K562 (cell line): Measurements from ENCODE around the gene LDB2. TPM values are rescaled to one million over a fixed set of nuclear protein-coding genes. Genes with fewer than 3 reads are reported as not detected.

Source experiments
- ATAC-seq: fragments of 200-7000 bp; cut with Tn5 transposase; 3 replicates; pipeline ENCODE4 v1.9.1; 2020; ENCODE audit warnings: moderate library complexity
- BruUV-seq: library from RNA; stranded (reverse); fragments of 400-500 nt; replicated peaks from 2 replicates; lab custom pipeline; 2021; lab: Mats Ljungman, UMichigan
- CTCF ChIA-PET: fragments of 300-600 bp; formaldehyde crosslinking; extraction: SDS; loops from one replicate; lab custom pipeline; 2021; ENCODE audit warnings: low intra/inter-chr PET ratio; lab: Yijun Ruan, JAX
- POLR2A ChIA-PET: fragments of 300-600, 350-650 bp; sonication (Branson Sonifier 250); formaldehyde crosslinking; extraction: SDS; loops from one replicate; lab custom pipeline; 2021; ENCODE audit warnings: antibody characterized with exemption, inconsistent platforms; lab: Yijun Ruan, JAX
- DNase-seq, 4 experiments: peaks; one replicate each; pipeline versions ENCODE4 v3.0.0 to v3.0.0-alpha.2; 2011 to 2018; ENCODE audit warnings: low spot score in 3 of 4, mixed read lengths in 3 of 4; ENCODE audit errors: extremely low read depth in 1 of 4
- FAIRE-seq: peaks from 2 replicates; lab custom pipeline; 2011; peaks lifted over from hg19 to GRCh38; lab: Jason Lieb, UNC
- H2AFZ ChIP-seq: 2 replicates; pipeline ENCODE4 v1.6.0; 2011; ENCODE audit warnings: low read depth, low read length, control low read depth, inconsistent platforms
- H3K27ac ChIP-seq: fragments of 200-600 bp; 3 replicates; pipeline ENCODE4 v1.8.0; 2011; ENCODE audit warnings: low read depth, mild to moderate bottlenecking, control low read depth, inconsistent platforms, low read length, moderate library complexity, mixed read lengths; ENCODE audit errors: extremely low read depth
- H3K27me3 ChIP-seq, 2 experiments: fragments of 300-600 bp in 1 of 2; 2 replicates in 1 of 2; 3 replicates in 1 of 2; pipeline versions ENCODE4 v1.6.0 to v1.8.0; 2011; ENCODE audit warnings: inconsistent platforms in 2 of 2, low read length in 2 of 2, mild to moderate bottlenecking in 1 of 2, mixed read lengths in 1 of 2, moderate library complexity in 1 of 2; ENCODE audit not compliant: control insufficient read depth in 2 of 2, insufficient read depth in 2 of 2
- H3K36me3 ChIP-seq: fragments of 300-600 bp; 3 replicates; pipeline ENCODE4 v1.8.0; 2011; ENCODE audit warnings: mild to moderate bottlenecking, low read length, inconsistent platforms; ENCODE audit not compliant: control insufficient read depth, insufficient read depth
- H3K4me1 ChIP-seq, 2 experiments: fragments of 200-600 bp in 1 of 2; replicated peaks in 1 of 2; 2 replicates in 1 of 2; 3 replicates in 1 of 2; pipeline versions ENCODE4 v1.5.1 to v1.8.0; 2011; ENCODE audit warnings: inconsistent platforms in 2 of 2, low read length in 2 of 2, mild to moderate bottlenecking in 1 of 2, mixed read lengths in 1 of 2, moderate library complexity in 1 of 2; ENCODE audit not compliant: control insufficient read depth in 2 of 2, insufficient read depth in 2 of 2
- H3K4me2 ChIP-seq: 2 replicates; pipeline ENCODE4 v1.6.1; 2011; ENCODE audit warnings: low read length, control low read depth, inconsistent platforms, mixed read lengths; ENCODE audit not compliant: insufficient read depth
- H3K4me3 ChIP-seq: fragments of 200-600 bp; sonication (generic), shearing (Covaris generic); 2 replicates; pipeline ENCODE4 v1.5.1; 2016; ENCODE audit warnings: control low read depth, inconsistent platforms
- H3K79me2 ChIP-seq: fragments of 200-600 bp; 3 replicates; pipeline ENCODE4 v1.8.0; 2011; ENCODE audit warnings: low read length, inconsistent platforms; ENCODE audit not compliant: control insufficient read depth, insufficient read depth
- H3K9ac ChIP-seq, 2 experiments: 2 replicates each; pipeline versions ENCODE4 v1.6.0 to v1.6.1; 2011; ENCODE audit warnings: low read depth in 2 of 2, low read length in 2 of 2, control low read depth in 1 of 2, inconsistent platforms in 1 of 2, mild to moderate bottlenecking in 1 of 2, mixed read lengths in 1 of 2; ENCODE audit not compliant: insufficient read depth in 1 of 2
- H3K9me1 ChIP-seq: one replicate; pipeline ENCODE4 v1.6.0; 2011; ENCODE audit warnings: inconsistent platforms, mild to moderate bottlenecking, low read length, moderate library complexity; ENCODE audit not compliant: control insufficient read depth, insufficient read depth
- H3K9me3 ChIP-seq: replicated peaks from 2 replicates; pipeline ENCODE4 v1.5.1; 2011; ENCODE audit warnings: low read depth, low read length, inconsistent platforms; ENCODE audit not compliant: control insufficient read depth, insufficient read depth
- H4K20me1 ChIP-seq: replicated peaks from 2 replicates; pipeline ENCODE4 v1.6.1; 2011; ENCODE audit warnings: low read length, inconsistent platforms, mixed read lengths; ENCODE audit not compliant: control insufficient read depth, insufficient read depth
- BDP1 ChIP-seq: IDR thresholded peaks from 3 replicates; pipeline ENCODE4 v1.6.1; 2011; ENCODE audit not compliant: insufficient read length, insufficient read depth
- HDAC2 ChIP-seq: fragments of 450-650 bp; IDR thresholded peaks from 2 replicates; pipeline ENCODE4 v1.6.1; 2016; ENCODE audit warnings: mild to moderate bottlenecking
- L3MBTL2 ChIP-seq: fragments of 450-650 bp; IDR thresholded peaks from 2 replicates; pipeline ENCODE4 v1.6.1; 2016; ENCODE audit warnings: mild to moderate bottlenecking, moderate library complexity
- MCM7 ChIP-seq, 2 experiments: fragments of 450-650 bp; IDR thresholded peaks; 2 replicates each; pipeline ENCODE4 v1.6.1; 2016 to 2018
- POLR2AphosphoS2 ChIP-seq: IDR thresholded peaks from 2 replicates; pipeline ENCODE4 v1.6.1; 2012; ENCODE audit warnings: low read length, improper control_type of control experiment
- RBM22 ChIP-seq: fragments of 200-400 bp; formaldehyde crosslinking; IDR thresholded peaks from 2 replicates; pipeline ENCODE4 v1.6.1; 2018; ENCODE audit warnings: low read length, low read depth; ENCODE audit not compliant: poor library complexity, severe bottlenecking
- SRF ChIP-seq, 2 experiments: fragments of 250-450, 450-650 bp in 1 of 2; sonication (Bioruptor Pico) in 1 of 2; sonication (generic) in 1 of 2; formaldehyde crosslinking; IDR thresholded peaks; 2 replicates each; pipeline versions ENCODE4 v1.5.0 to v1.5.1; 2020 to 2022; ENCODE audit warnings: mild to moderate bottlenecking in 1 of 2, missing genetic modification reagents in 1 of 2
- TBP ChIP-seq: optimal IDR thresholded peaks from 2 replicates; pipeline ENCODE3; 2011; ENCODE audit warnings: low read depth, low read length, improper control_type of control experiment
- ZNF146 ChIP-seq: IDR thresholded peaks from one replicate; pipeline ENCODE4 v1.6.1; 2018; ENCODE audit warnings: missing compliant biosample characterization; ENCODE audit not compliant: unreplicated experiment
- ZNF175 ChIP-seq: fragments of 200-800 bp; sonication (Bioruptor generic); IDR thresholded peaks from 2 replicates; pipeline ENCODE4 v1.6.1; 2016; ENCODE audit warnings: low read depth, mild to moderate bottlenecking, missing genetic modification characterization, missing compliant biosample characterization
- ZNF717 ChIP-seq: fragments of 250-450 bp; sonication (Bioruptor Pico); IDR thresholded peaks from 2 replicates; pipeline ENCODE4 v1.5.0; 2021
- ZNF830 ChIP-seq: fragments of 250-450 bp; sonication (Bioruptor Pico); IDR thresholded peaks from 2 replicates; pipeline ENCODE4 v1.5.0; 2021; ENCODE audit warnings: mild to moderate bottlenecking
- WGBS: fragments of 100-300 bp; shearing (Covaris generic); methylation state at CpG from one replicate; pipeline ENCODE4 v1.1.6; 2016; ENCODE audit warnings: low coverage, mixed read lengths; ENCODE audit not compliant: insufficient coverage; ENCODE audit errors: missing lambda C conversion rate; 5-methylcytosine and 5-hydroxymethylcytosine counted together
- in situ Hi-C: fragments of 300-500 bp; cut with MboI; formaldehyde crosslinking; loops from 4 replicates; pipeline ENCODE4 v1.15.0; 2018; ENCODE audit warnings: inconsistent platforms, mixed read lengths
- intact Hi-C: fragments of 100-400 bp; cut with micrococcal nuclease; formaldehyde crosslinking; loops from 2 replicates; pipeline ENCODE4 v1.14.2; 2022
- polyA plus RNA-seq, 8 experiments: library from polyadenylated mRNA; depleted of rRNA in 4 of 8; stranded (reverse) in 5 of 8; unstranded in 3 of 8; fragments of >200 nt; fragmentation: Nextera tagmentation in 2 of 8; fragmentation: Illumina TruSeq in 1 of 8; extraction: Ambion mirVana in 2 of 8; extraction: Trizol in 1 of 8; gene quantifications; 2 replicates each; pipeline versions ENCODE4 v1.2.1 to v1.2.3, GENCODE V29; 2011 to 2014; ENCODE audit warnings: inconsistent platforms in 1 of 8, missing spikeins in 1 of 8
- total RNA-seq, 7 experiments: library from RNA; depleted of rRNA in 6 of 7; stranded (reverse); fragments of >200 nt in 6 of 7; fragmentation: Illumina TruSeq in 2 of 7; extraction: Trizol in 2 of 7; gene quantifications; 2 replicates each; pipeline versions ENCODE4 v1.2.1 to v1.2.3, GENCODE V29; 2011 to 2021; ENCODE audit warnings: low replicate concordance in 1 of 7
- TF ChIP-seq, protein P1 (sequence below): IDR thresholded peaks from 3 replicates; pipeline ENCODE4 v1.6.1; 2011; ENCODE audit warnings: borderline replicate concordance, mild to moderate bottlenecking, moderate library complexity; ENCODE audit not compliant: insufficient read length; ENCODE audit errors: extremely low read depth

LDB2 gene
- total and polyA plus RNA-seq, 9 of the 15 experiments (the other 6 are each of a cell fraction or from before 2014, with no cell fraction given) = 0.10 to 0.20 TPM; not detected in 7

DNA sequence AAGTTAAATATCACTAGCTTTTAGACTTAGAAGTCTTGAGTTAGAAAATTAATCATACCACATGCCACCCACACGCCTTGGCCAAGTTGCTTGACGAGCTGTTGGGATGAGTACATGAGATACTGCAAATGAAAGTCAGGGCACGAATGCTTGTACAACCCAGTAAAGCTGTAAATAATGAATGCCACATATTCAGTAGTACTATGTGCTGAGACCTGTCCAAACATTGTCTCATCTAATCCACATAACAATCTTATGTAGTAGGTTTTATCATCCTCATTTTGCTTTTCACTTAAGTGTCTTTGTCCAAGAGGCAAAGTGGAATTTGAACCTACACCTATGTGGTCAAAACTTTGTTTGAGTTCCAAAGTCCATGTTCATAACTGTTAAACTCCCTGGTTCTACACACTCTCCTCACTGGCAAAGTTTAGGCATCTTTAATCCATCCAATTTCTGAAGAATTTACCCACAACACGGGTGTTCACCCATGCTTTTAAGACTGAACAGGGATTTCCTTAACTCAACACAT is 74.1 kb downstream of the LDB2 start:
- intact Hi-C loops = no loop called here
- no TSS peak for BruUV-seq
- H3K27ac ChIP-seq = no peak overlapping the region
- no peak for DNase-seq
- no peaks in the 10 kb centered on the region; the same call in 1 of the 2 replicates for H4K20me1 ChIP-seq
- no peak overlapping the region for H3K4me3 ChIP-seq
- no peaks in the 10 kb centered on the region for H3K27me3 ChIP-seq
- 0% methylated on average over 4 of the region's 4 CpGs for WGBS
- CTCF ChIA-PET = no interaction called here
- in situ Hi-C loops = no loop called here
- H3K4me1 ChIP-seq = no peaks in the 10 kb centered on the region; a peak in 1 of 5 replicates
- POLR2A ChIA-PET = interaction anchor here (0.6 kb wide), 1 partner anchor 42 kb away, joined by 3 read pairs; no protein-coding TSS in a partner anchor
- H3K9me3 ChIP-seq = no peaks in the 10 kb centered on the region
- ATAC-seq = no peak
- H3K36me3 ChIP-seq = no peaks in the 10 kb centered on the region
- no peak overlapping the region for H3K9ac ChIP-seq
- TF ChIP-seq POLR2AphosphoS2 (no peak), MCM7 (IDR thresholded peaks at IDR 0.05) (no peak), ZNF146 (no peak), BDP1 (no peak), TBP (no peak), ZNF830 (CRISPR knock-in tag) (no peak), L3MBTL2 (no peak), SRF (CRISPR knock-in tag; IDR thresholded peaks at IDR 0.05) (no peak), HDAC2 (no peak), RBM22 (no peak), ZNF175 (no peak), ZNF717 (CRISPR knock-in tag) (no peak)
- TF ChIP-seq, protein P1, sequence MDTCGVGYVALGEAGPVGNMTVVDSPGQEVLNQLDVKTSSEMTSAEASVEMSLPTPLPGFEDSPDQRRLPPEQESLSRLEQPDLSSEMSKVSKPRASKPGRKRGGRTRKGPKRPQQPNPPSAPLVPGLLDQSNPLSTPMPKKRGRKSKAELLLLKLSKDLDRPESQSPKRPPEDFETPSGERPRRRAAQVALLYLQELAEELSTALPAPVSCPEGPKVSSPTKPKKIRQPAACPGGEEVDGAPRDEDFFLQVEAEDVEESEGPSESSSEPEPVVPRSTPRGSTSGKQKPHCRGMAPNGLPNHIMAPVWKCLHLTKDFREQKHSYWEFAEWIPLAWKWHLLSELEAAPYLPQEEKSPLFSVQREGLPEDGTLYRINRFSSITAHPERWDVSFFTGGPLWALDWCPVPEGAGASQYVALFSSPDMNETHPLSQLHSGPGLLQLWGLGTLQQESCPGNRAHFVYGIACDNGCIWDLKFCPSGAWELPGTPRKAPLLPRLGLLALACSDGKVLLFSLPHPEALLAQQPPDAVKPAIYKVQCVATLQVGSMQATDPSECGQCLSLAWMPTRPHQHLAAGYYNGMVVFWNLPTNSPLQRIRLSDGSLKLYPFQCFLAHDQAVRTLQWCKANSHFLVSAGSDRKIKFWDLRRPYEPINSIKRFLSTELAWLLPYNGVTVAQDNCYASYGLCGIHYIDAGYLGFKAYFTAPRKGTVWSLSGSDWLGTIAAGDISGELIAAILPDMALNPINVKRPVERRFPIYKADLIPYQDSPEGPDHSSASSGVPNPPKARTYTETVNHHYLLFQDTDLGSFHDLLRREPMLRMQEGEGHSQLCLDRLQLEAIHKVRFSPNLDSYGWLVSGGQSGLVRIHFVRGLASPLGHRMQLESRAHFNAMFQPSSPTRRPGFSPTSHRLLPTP = no peak
- TF ChIP-seq, all 486 proteins: peak for 0
- Histone ChIP-seq H3K9me1 (no peaks in the 10 kb centered on the region), H2AFZ (no peak overlapping the region), H3K79me2 (no peaks in the 10 kb centered on the region), H3K4me2 (no peak overlapping the region)
- no peak for FAIRE-seq
